ENCODE results near the gene SHC4.
"Not testable (repeated sequence)": the region's sequence is repeated elsewhere in the genome, so short reads cannot be mapped to it uniquely, and the experiment has no call there.

Gene SHC4

GRCh38 chr15:48792408-48792807 is 171.3 kb downstream of the SHC4 start:
- no peaks in the 10 kb centered on the region for H4K20me1 ChIP-seq
- H3K4me3 ChIP-seq = no peak overlapping the region
- H3K9ac ChIP-seq = no peak overlapping the region
- H3K36me3 ChIP-seq = peaks cover 80% of the 10 kb centered on the region
- no peak for TF ChIP-seq Cebpa-rat (IDR thresholded peaks at IDR 0.05)
- no peak overlapping the region for H3K4me2 ChIP-seq
- no peaks in the 10 kb centered on the region; the same call in 1 of the 2 replicates for H3K4me1 ChIP-seq
- no peak overlapping the region for H3K27ac ChIP-seq
- no peaks in the 10 kb centered on the region for H3K9me3 ChIP-seq
- no peaks in the 10 kb centered on the region for H3K27me3 ChIP-seq

GRCh38 chr15:48790466-48791115 is 173.1 kb downstream of the SHC4 start:
- H3K9me3 ChIP-seq, H4K20me1 ChIP-seq, H3K27ac ChIP-seq, H3K27me3 ChIP-seq, H3K4me2 ChIP-seq, H3K4me1 ChIP-seq, H3K9ac ChIP-seq, H3K4me3 ChIP-seq: not testable (repeated sequence)
- H3K36me3 ChIP-seq = peaks cover 81% of the 10 kb centered on the region

GRCh38 chr15:48785712-48786111 is 178.0 kb downstream of the SHC4 start:
- Histone ChIP-seq H3K9ac (no peak overlapping the region), H3K4me2 (no peak overlapping the region), H4K20me1 (no peaks in the 10 kb centered on the region), H3K4me3 (no peak overlapping the region), H3K4me1 (no peaks in the 10 kb centered on the region), H3K9me3 (no peaks in the 10 kb centered on the region), H3K36me3 (peaks cover 91% of the 10 kb centered on the region), H3K27ac (no peak overlapping the region), H3K27me3 (no peaks in the 10 kb centered on the region)
- no peak for TF ChIP-seq Cebpa-rat (IDR thresholded peaks at IDR 0.05)

- no peaks in the 10 kb centered on the region for H4K20me1 ChIP-seq
- no peak overlapping the region for H3K9ac ChIP-seq
- TF ChIP-seq Cebpa-rat (IDR thresholded peaks at IDR 0.05) = no peak
- H3K4me3 ChIP-seq = no peak overlapping the region
- no peaks in the 10 kb centered on the region for H3K9me3 ChIP-seq
- no peak overlapping the region for H3K4me2 ChIP-seq
- peaks cover 91% of the 10 kb centered on the region for H3K36me3 ChIP-seq
- no peak overlapping the region for H3K27ac ChIP-seq
- no peaks in the 10 kb centered on the region for H3K27me3 ChIP-seq
- no peaks in the 10 kb centered on the region for H3K4me1 ChIP-seq
These were observed 178.5 kb downstream of the SHC4 start for GRCh38 chr15:48785195-48785594.

- no peak overlapping the region for H3K4me2 ChIP-seq
- no peak overlapping the region for H3K9ac ChIP-seq
- no peak for TF ChIP-seq Cebpa-rat (IDR thresholded peaks at IDR 0.05)
- no peaks in the 10 kb centered on the region for H3K27me3 ChIP-seq
- H3K4me3 ChIP-seq = no peak overlapping the region
- no peak overlapping the region for H3K27ac ChIP-seq
- H3K36me3 ChIP-seq = peaks cover 91% of the 10 kb centered on the region
- H3K4me1 ChIP-seq = no peaks in the 10 kb centered on the region
- no peaks in the 10 kb centered on the region for H4K20me1 ChIP-seq
- no peaks in the 10 kb centered on the region for H3K9me3 ChIP-seq
These were observed 179.0 kb downstream of the SHC4 start for GRCh38 chr15:48784756-48785155.

GRCh38 chr15:48782911-48783310 is 180.8 kb downstream of the SHC4 start:
- TF ChIP-seq Cebpa-rat (IDR thresholded peaks at IDR 0.05) = no peak
- no peak overlapping the region for H3K27ac ChIP-seq
- no peak overlapping the region for H3K4me3 ChIP-seq
- H3K9ac ChIP-seq = no peak overlapping the region
- H3K4me1 ChIP-seq = no peaks in the 10 kb centered on the region
- H3K27me3 ChIP-seq = no peaks in the 10 kb centered on the region
- no peaks in the 10 kb centered on the region for H3K9me3 ChIP-seq
- H3K36me3 ChIP-seq = peaks cover 90% of the 10 kb centered on the region
- H4K20me1 ChIP-seq = no peaks in the 10 kb centered on the region
- no peak overlapping the region for H3K4me2 ChIP-seq

- Histone ChIP-seq H4K20me1 (no peaks in the 10 kb centered on the region), H3K36me3 (peaks cover 88% of the 10 kb centered on the region), H3K27me3 (no peaks in the 10 kb centered on the region), H3K4me1 (no peaks in the 10 kb centered on the region), H3K4me3 (no peak overlapping the region), H3K27ac (no peak overlapping the region), H3K9ac (no peak overlapping the region), H3K4me2 (no peak overlapping the region), H3K9me3 (no peaks in the 10 kb centered on the region)
- TF ChIP-seq Cebpa-rat (IDR thresholded peaks at IDR 0.05) = no peak
These were observed 182.1 kb downstream of the SHC4 start for GRCh38 chr15:48781481-48782081.

- no peaks in the 10 kb centered on the region for H3K27me3 ChIP-seq
- no peak overlapping the region for H3K27ac ChIP-seq
- H3K36me3 ChIP-seq = peaks cover 82% of the 10 kb centered on the region
- no peak for TF ChIP-seq Cebpa-rat (IDR thresholded peaks at IDR 0.05)
- H4K20me1 ChIP-seq = no peaks in the 10 kb centered on the region
- H3K4me2 ChIP-seq = no peak overlapping the region
- H3K9me3 ChIP-seq = no peaks in the 10 kb centered on the region
- H3K9ac ChIP-seq = no peak overlapping the region
- no peaks in the 10 kb centered on the region for H3K4me1 ChIP-seq
- no peak overlapping the region for H3K4me3 ChIP-seq
These were observed 182.7 kb downstream of the SHC4 start for GRCh38 chr15:48781017-48781416.

- no peak for TF ChIP-seq Cebpa-rat (IDR thresholded peaks at IDR 0.05)
- Histone ChIP-seq H3K4me2 (no peak overlapping the region), H3K4me1 (no peaks in the 10 kb centered on the region), H3K36me3 (peaks cover 75% of the 10 kb centered on the region), H3K9me3 (peaks cover 5% of the 10 kb centered on the region; the same call in 1 of the 2 replicates), H3K4me3 (no peak overlapping the region), H4K20me1 (no peaks in the 10 kb centered on the region), H3K27ac (no peak overlapping the region), H3K27me3 (no peaks in the 10 kb centered on the region), H3K9ac (no peak overlapping the region)
These were observed 185.4 kb downstream of the SHC4 start for GRCh38 chr15:48778331-48778730.

GRCh38 chr15:48777645-48778330 is 185.9 kb downstream of the SHC4 start:
- H3K9ac ChIP-seq = no peak overlapping the region
- no peaks in the 10 kb centered on the region for H3K27me3 ChIP-seq
- no peak overlapping the region for H3K4me2 ChIP-seq
- H3K9me3 ChIP-seq = peaks cover 5% of the 10 kb centered on the region; the same call in 1 of the 2 replicates
- H3K36me3 ChIP-seq = peaks cover 73% of the 10 kb centered on the region
- H4K20me1 ChIP-seq = no peaks in the 10 kb centered on the region
- no peak for TF ChIP-seq Cebpa-rat (IDR thresholded peaks at IDR 0.05)
- H3K4me1 ChIP-seq = no peaks in the 10 kb centered on the region
- no peak overlapping the region for H3K4me3 ChIP-seq
- no peak overlapping the region for H3K27ac ChIP-seq
